SK-N-SH (cell line): ENCODE data around the gene IL1RAP. TPM values are rescaled to one million over a fixed set of nuclear protein-coding genes. Genes with fewer than 3 reads are reported as not detected.

Source experiments
- CTCF ChIA-PET: fragments of 300-600, 350-600 bp; formaldehyde crosslinking; extraction: SDS; loops from one replicate; lab custom pipeline; 2021; lab: Yijun Ruan, JAX
- POLR2A ChIA-PET: fragments of 350-600 bp; sonication (Branson Sonifier 250); formaldehyde crosslinking; extraction: SDS; loops from one replicate; lab custom pipeline; 2020; ENCODE audit warnings: antibody characterized with exemption, inconsistent platforms; lab: Yijun Ruan, JAX
- DNase-seq: peaks from one replicate; pipeline ENCODE4 v3.0.0; 2012
- H2AFZ ChIP-seq: fragments of 200-600 bp; sonication (generic); 2 replicates; pipeline ENCODE4 v1.8.1; 2016; ENCODE audit warnings: antibody characterized with exemption, mild to moderate bottlenecking, low read depth
- H3F3A ChIP-seq: fragments of 200-600 bp; sonication (generic); replicated peaks from 2 replicates; pipeline ENCODE3; 2016; ENCODE audit warnings: antibody characterized with exemption, mild to moderate bottlenecking; ENCODE audit not compliant: insufficient read depth
- H3K27ac ChIP-seq, 2 experiments: fragments of 200-500 bp in 1 of 2; fragments of 200-600 bp in 1 of 2; sonication (Bioruptor generic) in 1 of 2; sonication (generic), shearing (Covaris generic) in 1 of 2; 2 replicates each; pipeline versions ENCODE4 v1.5.1 to v1.6.1; 2014 to 2016; ENCODE audit warnings: low read depth in 2 of 2, inconsistent platforms in 1 of 2, low read length in 1 of 2, mild to moderate bottlenecking in 1 of 2, mixed read lengths in 1 of 2
- H3K27me3 ChIP-seq: fragments of 200-600 bp; sonication (generic), shearing (Covaris generic); 2 replicates; pipeline ENCODE4 v1.6.1; 2016; ENCODE audit warnings: mixed run types; ENCODE audit not compliant: insufficient read depth
- H3K36me3 ChIP-seq, 2 experiments: fragments of 200-500 bp in 1 of 2; fragments of 200-600 bp in 1 of 2; sonication (Bioruptor generic) in 1 of 2; sonication (generic) in 1 of 2; replicated peaks in 1 of 2; 2 replicates each; pipeline versions ENCODE3 to v1.5.1; 2014 to 2016; ENCODE audit warnings: low read length in 1 of 2, mild to moderate bottlenecking in 1 of 2; ENCODE audit not compliant: insufficient read depth in 2 of 2, control insufficient read depth in 1 of 2
- H3K4me1 ChIP-seq, 2 experiments: fragments of 200-500 bp in 1 of 2; fragments of 200-600 bp in 1 of 2; sonication (Bioruptor generic) in 1 of 2; sonication (generic), shearing (Covaris generic) in 1 of 2; 2 replicates each; pipeline versions ENCODE4 v1.5.1 to v1.6.1; 2014 to 2016; ENCODE audit warnings: low read depth in 1 of 2, low read length in 1 of 2, mixed run types in 1 of 2; ENCODE audit not compliant: insufficient read depth in 2 of 2, control insufficient read depth in 1 of 2
- H3K4me2 ChIP-seq: fragments of 200-600 bp; sonication (generic), shearing (Covaris generic); 2 replicates; pipeline ENCODE4 v1.6.1; 2017; ENCODE audit warnings: mixed run types
- H3K4me3 ChIP-seq, 2 experiments: fragments of 200-500 bp in 1 of 2; fragments of 200-600 bp in 1 of 2; sonication (Bioruptor generic) in 1 of 2; sonication (generic), shearing (Covaris generic) in 1 of 2; 2 replicates each; pipeline versions ENCODE4 v1.5.1 to v1.8.1; 2014 to 2016; ENCODE audit warnings: low read depth in 2 of 2, inconsistent platforms in 1 of 2, low read length in 1 of 2, mild to moderate bottlenecking in 1 of 2, mixed read lengths in 1 of 2, moderate library complexity in 1 of 2
- H3K79me2 ChIP-seq: fragments of 200-600 bp; sonication (generic); 2 replicates; pipeline ENCODE4 v1.8.1; 2017; ENCODE audit warnings: mild to moderate bottlenecking; ENCODE audit not compliant: insufficient read depth
- H3K9ac ChIP-seq: fragments of 200-600 bp; sonication (generic); 2 replicates; pipeline ENCODE4 v1.6.1; 2017; ENCODE audit warnings: mixed run types
- H3K9me2 ChIP-seq: fragments of 200-600 bp; sonication (generic); 2 replicates; pipeline ENCODE4 v1.6.1; 2017; ENCODE audit warnings: mixed run types
- H3K9me3 ChIP-seq: fragments of 200-600 bp; sonication (generic); 2 replicates; pipeline ENCODE4 v1.6.1; 2017; ENCODE audit warnings: mixed run types, mild to moderate bottlenecking, moderate library complexity
- H4K20me1 ChIP-seq: fragments of 200-600 bp; sonication (generic); 2 replicates; pipeline ENCODE4 v1.6.1; 2017; ENCODE audit warnings: mild to moderate bottlenecking, mixed run types; ENCODE audit not compliant: insufficient read depth
- EP300 ChIP-seq, 2 experiments: IDR thresholded peaks; 2 replicates each; pipeline versions ENCODE4 v1.4.0 to v1.6.1; 2012; ENCODE audit warnings: borderline replicate concordance in 1 of 2, low read depth in 1 of 2, low read length in 1 of 2
- EZH2phosphoT487 ChIP-seq: fragments of 200-600 bp; sonication (generic); IDR thresholded peaks from 2 replicates; pipeline ENCODE4 v1.6.1; 2017; ENCODE audit warnings: low read depth, mixed run types, mild to moderate bottlenecking, antibody characterized with exemption, moderate library complexity, borderline replicate concordance
- FOXJ3 ChIP-seq: sonication (generic); formaldehyde crosslinking; IDR thresholded peaks from 2 replicates; pipeline ENCODE4 v1.5.1; 2020; ENCODE audit warnings: mild to moderate bottlenecking, missing genetic modification reagents
- GABPA ChIP-seq: IDR thresholded peaks from 2 replicates; pipeline ENCODE4 v1.4.0; 2012; ENCODE audit warnings: low read depth, mild to moderate bottlenecking
- JUND ChIP-seq: IDR thresholded peaks from 2 replicates; pipeline ENCODE4 v1.4.0; 2012
- MEF2A ChIP-seq: IDR thresholded peaks from 2 replicates; pipeline ENCODE4 v1.4.0; 2012; ENCODE audit warnings: low read depth, borderline replicate concordance
- MXI1 ChIP-seq: IDR thresholded peaks from 2 replicates; pipeline ENCODE4 v1.6.1; 2012; ENCODE audit warnings: mild to moderate bottlenecking, low read depth, low read length, improper control_type of control experiment
- NRF1 ChIP-seq: IDR thresholded peaks from 2 replicates; pipeline ENCODE4 v1.6.1; 2012; ENCODE audit warnings: low read depth, mild to moderate bottlenecking, low read length
- RAD21 ChIP-seq: IDR thresholded peaks from 2 replicates; pipeline ENCODE4 v1.6.1; 2012; ENCODE audit warnings: mild to moderate bottlenecking, low read length
- RCOR1 ChIP-seq: fragments of 150-350 bp; IDR thresholded peaks from 2 replicates; pipeline ENCODE4 v1.6.1; 2017; ENCODE audit warnings: antibody characterized with exemption, low read length
- RXRA ChIP-seq: IDR thresholded peaks from 2 replicates; pipeline ENCODE4 v1.4.0; 2012; ENCODE audit warnings: low read depth, mild to moderate bottlenecking, borderline replicate concordance
- SMC3 ChIP-seq: IDR thresholded peaks from 2 replicates; pipeline ENCODE4 v1.6.1; 2012; ENCODE audit warnings: low read depth, low read length, improper control_type of control experiment
- TAF1 ChIP-seq: IDR thresholded peaks from 2 replicates; pipeline ENCODE4 v1.6.1; 2012; ENCODE audit warnings: low read depth, mild to moderate bottlenecking, low read length, moderate library complexity, borderline replicate concordance
- TCF12 ChIP-seq: IDR thresholded peaks from 2 replicates; pipeline ENCODE4 v1.4.0; 2012
- TEAD4 ChIP-seq: IDR thresholded peaks from 2 replicates; pipeline ENCODE4 v1.4.0; 2012; ENCODE audit warnings: mild to moderate bottlenecking, borderline replicate concordance; ENCODE audit not compliant: insufficient read depth
- WGBS: methylation state at CpG from one replicate; pipeline ENCODE4 v1.1.6; 2017; ENCODE audit warnings: low lambda C conversion rate; 5-methylcytosine and 5-hydroxymethylcytosine counted together
- polyA plus RNA-seq, 3 experiments: library from polyadenylated mRNA; depleted of rRNA; stranded (reverse); fragments of >200 nt; gene quantifications; 2 replicates each; pipeline ENCODE4 v1.2.3, GENCODE V29; 2012
- TF ChIP-seq, protein P1 (sequence below): IDR thresholded peaks from 2 replicates; pipeline ENCODE4 v1.4.0; 2012; ENCODE audit warnings: low read depth, borderline replicate concordance
- TF ChIP-seq, protein P2 (sequence below): fragments of 150-350 bp; IDR thresholded peaks from 2 replicates; pipeline ENCODE4 v1.6.1; 2016; ENCODE audit warnings: mild to moderate bottlenecking, low read depth, low read length
- TF ChIP-seq, protein P3 (sequence below): IDR thresholded peaks from 2 replicates; pipeline ENCODE4; 2012
- TF ChIP-seq, protein P4 (sequence below): IDR thresholded peaks from 2 replicates; pipeline ENCODE4 v1.4.0; 2012; ENCODE audit warnings: low read depth

Gene IL1RAP
- polyA plus RNA-seq, 1 of the 3 experiments (the other 2 are of a cell fraction) = 7.6 TPM

DNA sequence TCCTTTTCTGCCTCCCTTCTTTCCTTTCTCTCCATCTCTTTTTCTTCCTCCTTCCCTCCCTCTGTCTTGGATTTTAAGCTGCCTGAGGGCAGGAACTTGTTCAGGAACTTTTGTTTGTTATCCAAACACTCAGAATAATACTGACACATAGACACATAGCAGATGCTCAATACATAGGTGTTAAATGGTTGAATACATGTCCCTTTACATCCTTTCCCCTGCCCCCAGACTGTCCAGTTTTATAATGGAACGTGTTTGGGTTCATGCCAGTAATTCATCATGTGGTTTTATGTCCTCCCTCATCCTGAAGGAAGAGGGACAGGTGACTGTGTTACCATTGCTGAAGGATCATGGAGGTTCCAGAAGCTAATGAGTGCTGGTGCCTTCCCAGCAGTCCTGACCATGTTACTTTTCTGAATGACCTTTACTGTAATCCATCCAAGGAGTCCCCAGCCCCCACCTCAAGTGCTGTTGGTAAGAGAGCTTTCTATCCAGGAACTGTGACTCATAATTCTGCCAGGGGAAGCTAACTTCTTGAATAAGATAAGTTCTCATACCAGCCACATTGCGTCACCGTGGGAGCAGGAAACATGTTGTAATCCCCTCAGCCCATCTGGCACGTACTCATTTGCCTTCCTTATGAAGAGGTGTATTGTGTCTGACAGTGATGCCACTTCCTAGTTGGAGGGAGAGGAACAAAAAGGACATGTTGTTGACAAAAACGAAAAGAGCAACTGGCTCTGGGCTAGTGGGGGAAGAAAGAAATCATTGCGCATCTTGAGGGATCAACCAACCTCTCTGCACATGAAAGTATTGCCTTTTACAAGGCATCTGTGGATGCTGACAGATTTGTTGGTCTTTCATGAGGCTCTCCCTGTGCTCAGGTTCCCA lies 52.4 kb downstream of the IL1RAP start (continued):
- peak; percentile 90 for TF ChIP-seq TEAD4
- TF ChIP-seq RAD21 = no peak
- TF ChIP-seq NRF1 = no peak
- TF ChIP-seq JUND = peak; percentile 99
- TF ChIP-seq, protein P1, sequence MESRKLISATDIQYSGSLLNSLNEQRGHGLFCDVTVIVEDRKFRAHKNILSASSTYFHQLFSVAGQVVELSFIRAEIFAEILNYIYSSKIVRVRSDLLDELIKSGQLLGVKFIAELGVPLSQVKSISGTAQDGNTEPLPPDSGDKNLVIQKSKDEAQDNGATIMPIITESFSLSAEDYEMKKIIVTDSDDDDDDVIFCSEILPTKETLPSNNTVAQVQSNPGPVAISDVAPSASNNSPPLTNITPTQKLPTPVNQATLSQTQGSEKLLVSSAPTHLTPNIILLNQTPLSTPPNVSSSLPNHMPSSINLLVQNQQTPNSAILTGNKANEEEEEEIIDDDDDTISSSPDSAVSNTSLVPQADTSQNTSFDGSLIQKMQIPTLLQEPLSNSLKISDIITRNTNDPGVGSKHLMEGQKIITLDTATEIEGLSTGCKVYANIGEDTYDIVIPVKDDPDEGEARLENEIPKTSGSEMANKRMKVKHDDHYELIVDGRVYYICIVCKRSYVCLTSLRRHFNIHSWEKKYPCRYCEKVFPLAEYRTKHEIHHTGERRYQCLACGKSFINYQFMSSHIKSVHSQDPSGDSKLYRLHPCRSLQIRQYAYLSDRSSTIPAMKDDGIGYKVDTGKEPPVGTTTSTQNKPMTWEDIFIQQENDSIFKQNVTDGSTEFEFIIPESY = 0 out of 2 replicates have a peak, but pooled peaks have one; percentile 56
- TF ChIP-seq GABPA = no peak
- TF ChIP-seq EZH2phosphoT487 = no peak
- TF ChIP-seq, protein P2, sequence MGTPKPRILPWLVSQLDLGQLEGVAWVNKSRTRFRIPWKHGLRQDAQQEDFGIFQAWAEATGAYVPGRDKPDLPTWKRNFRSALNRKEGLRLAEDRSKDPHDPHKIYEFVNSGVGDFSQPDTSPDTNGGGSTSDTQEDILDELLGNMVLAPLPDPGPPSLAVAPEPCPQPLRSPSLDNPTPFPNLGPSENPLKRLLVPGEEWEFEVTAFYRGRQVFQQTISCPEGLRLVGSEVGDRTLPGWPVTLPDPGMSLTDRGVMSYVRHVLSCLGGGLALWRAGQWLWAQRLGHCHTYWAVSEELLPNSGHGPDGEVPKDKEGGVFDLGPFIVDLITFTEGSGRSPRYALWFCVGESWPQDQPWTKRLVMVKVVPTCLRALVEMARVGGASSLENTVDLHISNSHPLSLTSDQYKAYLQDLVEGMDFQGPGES = no peak
- TF ChIP-seq MXI1 = no peak
- no peak for TF ChIP-seq RCOR1
- TF ChIP-seq, protein P3, sequence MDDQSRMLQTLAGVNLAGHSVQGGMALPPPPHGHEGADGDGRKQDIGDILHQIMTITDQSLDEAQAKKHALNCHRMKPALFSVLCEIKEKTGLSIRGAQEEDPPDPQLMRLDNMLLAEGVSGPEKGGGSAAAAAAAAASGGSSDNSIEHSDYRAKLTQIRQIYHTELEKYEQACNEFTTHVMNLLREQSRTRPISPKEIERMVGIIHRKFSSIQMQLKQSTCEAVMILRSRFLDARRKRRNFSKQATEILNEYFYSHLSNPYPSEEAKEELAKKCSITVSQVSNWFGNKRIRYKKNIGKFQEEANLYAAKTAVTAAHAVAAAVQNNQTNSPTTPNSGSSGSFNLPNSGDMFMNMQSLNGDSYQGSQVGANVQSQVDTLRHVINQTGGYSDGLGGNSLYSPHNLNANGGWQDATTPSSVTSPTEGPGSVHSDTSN = peak; percentile 87
- TF ChIP-seq, protein P4, sequence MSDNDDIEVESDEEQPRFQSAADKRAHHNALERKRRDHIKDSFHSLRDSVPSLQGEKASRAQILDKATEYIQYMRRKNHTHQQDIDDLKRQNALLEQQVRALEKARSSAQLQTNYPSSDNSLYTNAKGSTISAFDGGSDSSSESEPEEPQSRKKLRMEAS = peak; percentile 81
- TF ChIP-seq TAF1 = 0 out of 2 replicates have a peak, but pooled peaks have one; percentile 9
- peak; percentile 94 for TF ChIP-seq RXRA
- peak; percentile 95 for TF ChIP-seq TCF12

DNA sequence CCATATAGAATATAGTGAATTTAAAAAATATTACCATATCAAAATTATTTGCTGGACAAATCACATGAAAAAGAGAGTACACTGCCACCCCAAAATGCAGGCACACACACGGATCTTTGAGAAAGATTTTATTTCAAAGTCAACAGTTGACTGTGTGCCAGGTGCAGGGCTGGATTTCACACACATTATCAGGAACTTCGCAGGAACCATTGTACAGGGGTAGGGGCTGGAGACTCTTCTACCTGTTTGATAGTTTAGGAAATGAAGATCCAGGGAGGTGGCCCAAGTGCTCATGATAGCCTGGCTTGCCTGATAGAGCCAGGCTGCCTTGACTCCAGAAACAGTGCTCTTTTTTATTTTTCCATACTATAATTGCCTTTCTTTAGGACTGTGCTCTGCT lies 54.2 kb downstream of the IL1RAP start:
- H3K4me1 ChIP-seq = peaks cover 0 to 22% of the 10 kb centered on the region in 2 experiments; a peak in 1 of 4 replicates
- no peak overlapping the region for H3K27ac ChIP-seq
- H3F3A ChIP-seq = peaks cover 10% of the 10 kb centered on the region
- H3K4me3 ChIP-seq = no peak overlapping the region
- no peaks in the 10 kb centered on the region for H3K79me2 ChIP-seq
- H3K4me2 ChIP-seq = no peak overlapping the region
- H2AFZ ChIP-seq = no peak overlapping the region
- no peaks in the 10 kb centered on the region for H3K27me3 ChIP-seq
- H3K9ac ChIP-seq = no peak overlapping the region
- POLR2A ChIA-PET = no interaction called here
- DNase-seq = no peak
- H3K9me3 ChIP-seq = no peaks in the 10 kb centered on the region
- H3K36me3 ChIP-seq = no peaks in the 10 kb centered on the region
- TF ChIP-seq NRF1 (no peak), EP300 (IDR thresholded peaks at IDR 0.05; ENCODE audit: borderline replicate concordance in 1 of 2, low read depth in 1 of 2, low read length in 1 of 2) (no peak), MEF2A (no peak), FOXJ3 (CRISPR knock-in tag) (no peak), TAF1 (no peak), SMC3 (no peak), TEAD4 (no peak)
- CTCF ChIA-PET = no interaction called here
- no peaks in the 10 kb centered on the region for H4K20me1 ChIP-seq
- no peaks in the 10 kb centered on the region for H3K9me2 ChIP-seq
- WGBS = 81% methylated on average over 1 of the region's 2 CpGs
